T-helper 2 cell treated with Interferon-gamma antibody and Interleukin-4, amounts not matched to agents 5 μg/mL and 100 μg/mL, for 36 hours (primary cell): ENCODE data around the gene ADH1A.
"Not testable (repeated sequence)": the region's sequence is repeated elsewhere in the genome, so short reads cannot be mapped to it uniquely, and the experiment has no call there.

Source experiments
- DNase-seq: peaks from one replicate; pipeline ENCODE4 v3.0.0; 2021; ENCODE audit warnings: low spot score
- H3K27ac Mint-ChIP-seq: one replicate; pipeline ENCODE4 v1.8.0; 2021; ENCODE audit warnings: mild to moderate bottlenecking, mixed read lengths
- H3K27me3 Mint-ChIP-seq: one replicate; pipeline ENCODE4 v1.8.0; 2021; ENCODE audit warnings: low read depth, mixed read lengths
- H3K36me3 Mint-ChIP-seq: one replicate; pipeline ENCODE4 v1.8.0; 2021; ENCODE audit warnings: low read depth, mixed read lengths
- H3K4me1 Mint-ChIP-seq: one replicate; pipeline ENCODE4 v1.8.0; 2021; ENCODE audit warnings: low read depth, mixed read lengths
- H3K4me3 Mint-ChIP-seq: one replicate; pipeline ENCODE4 v1.8.0; 2022; ENCODE audit warnings: mild to moderate bottlenecking, moderate library complexity, mixed read lengths
- H3K9me3 Mint-ChIP-seq: one replicate; pipeline ENCODE4 v1.8.0; 2021; ENCODE audit warnings: mixed read lengths

Gene ADH1A

DNA sequence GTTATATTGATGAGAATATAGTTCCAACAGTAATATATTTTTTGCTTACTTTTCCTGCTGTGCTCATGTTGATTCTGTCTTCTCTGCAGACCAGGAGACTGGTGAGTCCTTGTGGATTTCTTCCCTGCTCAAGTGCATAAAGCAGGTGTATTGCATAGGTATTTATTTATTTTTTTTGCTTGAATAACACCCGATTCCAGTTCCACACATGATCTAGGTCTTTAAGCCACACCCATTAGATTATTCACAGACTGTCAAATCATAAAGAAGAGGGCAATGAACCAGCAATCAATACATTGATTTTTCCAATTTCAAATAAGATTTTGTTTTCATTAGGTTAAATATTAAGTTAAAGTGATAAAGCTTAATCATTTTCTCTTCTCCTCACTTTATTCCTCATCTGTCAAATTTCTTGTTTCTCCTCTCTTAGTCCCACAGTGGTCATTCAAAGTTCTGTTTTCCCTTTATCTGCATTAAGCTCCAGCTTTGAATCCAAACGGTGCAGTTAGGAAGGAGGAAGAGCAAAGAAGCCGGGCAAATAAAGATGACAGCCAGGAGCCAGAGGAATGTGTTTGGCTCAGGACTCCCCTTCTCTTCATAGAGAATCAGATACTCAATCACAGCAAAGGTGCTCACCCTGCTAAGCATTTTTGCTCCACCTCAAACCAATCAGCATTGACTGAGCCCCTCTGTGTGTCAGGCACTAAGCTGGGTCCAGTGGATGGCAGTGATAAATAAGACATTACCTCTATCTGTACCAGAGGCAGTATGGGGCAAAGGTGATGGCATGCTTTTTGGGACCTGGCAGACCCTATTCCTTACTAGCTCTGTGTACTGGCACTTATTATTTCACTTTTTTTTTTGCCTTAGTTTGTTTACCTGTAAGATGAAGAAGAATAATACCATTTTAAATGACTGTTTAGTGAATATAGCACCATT is at the start of gene ADH1A:
ADH1A (minus strand) TSS at position 138 of the 939 bp plus-strand sequence; CDS start at position 67, 71 bp downstream.
- H3K9me3 Mint-ChIP-seq: no peaks in the 10 kb centered on the region
- no peaks in the 10 kb centered on the region for H3K27me3 Mint-ChIP-seq
- H3K27ac Mint-ChIP-seq: no peak within 1 kb of the TSS
- no peaks in the 10 kb centered on the region for H3K4me1 Mint-ChIP-seq
- no peak for DNase-seq
- H3K4me3 Mint-ChIP-seq: no peak within 1 kb of the TSS
- no peaks in the 10 kb centered on the region for H3K36me3 Mint-ChIP-seq

DNA sequence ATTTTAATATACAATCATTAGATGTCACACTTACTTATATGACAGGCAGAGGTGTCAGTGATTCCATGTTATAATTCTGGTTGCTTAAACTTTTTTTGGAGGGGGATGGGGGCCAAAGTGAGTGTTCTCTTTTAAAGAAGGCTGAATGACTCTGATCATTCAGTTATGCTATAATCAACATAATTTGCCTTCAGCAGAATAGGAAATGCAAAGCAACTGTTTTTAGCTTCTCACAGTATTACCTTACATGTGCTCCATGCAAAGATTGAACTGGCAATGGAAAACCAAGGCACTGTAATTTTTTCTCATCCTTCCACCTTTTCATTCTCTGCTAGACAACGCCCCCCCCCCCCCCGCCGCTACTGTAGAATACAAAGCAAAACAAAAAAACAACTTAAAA is 48.4 kb upstream of the ADH1A start:
- Mint-ChIP-seq H3K36me3 (no peaks in the 10 kb centered on the region), H3K27ac (no peak overlapping the region), H3K4me3 (no peak overlapping the region), H3K9me3 (no peaks in the 10 kb centered on the region), H3K4me1 (no peaks in the 10 kb centered on the region), H3K27me3 (no peaks in the 10 kb centered on the region)
- DNase-seq: no peak

DNA sequence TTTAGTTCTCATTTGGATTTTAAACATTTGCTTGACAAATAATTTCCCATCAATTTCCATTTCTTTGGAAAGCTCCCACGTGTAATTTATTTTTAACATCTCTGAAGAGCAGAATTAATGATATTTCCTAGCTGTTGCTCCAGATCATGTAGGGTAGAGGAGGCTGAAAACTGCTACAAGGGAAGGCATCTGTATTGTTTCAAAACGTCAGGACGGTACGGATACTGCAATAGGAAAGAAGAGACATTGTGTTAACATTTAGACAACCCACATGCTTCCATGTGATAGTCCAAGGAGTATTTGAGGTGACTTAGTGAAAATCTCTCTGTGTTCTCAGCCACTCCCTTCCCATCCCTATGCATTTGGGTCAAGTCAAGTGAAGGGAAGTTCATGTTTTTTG is 45.8 kb upstream of the ADH1A start:
- no peak overlapping the region for H3K27ac Mint-ChIP-seq
- no peaks in the 10 kb centered on the region for H3K36me3 Mint-ChIP-seq
- no peaks in the 10 kb centered on the region for H3K9me3 Mint-ChIP-seq
- DNase-seq: no peak
- H3K27me3 Mint-ChIP-seq: no peaks in the 10 kb centered on the region
- no peak overlapping the region for H3K4me3 Mint-ChIP-seq
- no peaks in the 10 kb centered on the region for H3K4me1 Mint-ChIP-seq

DNA sequence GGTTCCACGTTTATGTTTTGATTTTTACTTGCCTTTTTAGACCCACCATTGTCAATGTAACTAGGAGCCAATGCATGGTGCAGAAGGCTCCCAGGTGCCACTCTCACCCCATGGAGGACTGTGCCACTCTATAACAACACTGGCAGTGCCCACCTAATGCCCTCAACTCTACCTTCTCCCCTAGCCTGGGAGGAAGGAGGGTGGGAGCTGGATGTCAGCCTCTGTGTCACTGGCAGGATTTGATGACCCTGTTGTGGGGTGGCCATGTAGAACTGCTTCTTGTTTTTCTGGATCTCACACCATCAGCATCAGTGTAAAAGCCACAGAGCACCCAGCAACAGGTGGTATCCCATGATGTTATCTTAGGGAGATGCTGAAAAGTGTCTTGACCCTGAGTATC is 44.1 kb upstream of the ADH1A start:
- Mint-ChIP-seq H3K4me1 (no peaks in the 10 kb centered on the region), H3K27me3 (no peaks in the 10 kb centered on the region)

DNA sequence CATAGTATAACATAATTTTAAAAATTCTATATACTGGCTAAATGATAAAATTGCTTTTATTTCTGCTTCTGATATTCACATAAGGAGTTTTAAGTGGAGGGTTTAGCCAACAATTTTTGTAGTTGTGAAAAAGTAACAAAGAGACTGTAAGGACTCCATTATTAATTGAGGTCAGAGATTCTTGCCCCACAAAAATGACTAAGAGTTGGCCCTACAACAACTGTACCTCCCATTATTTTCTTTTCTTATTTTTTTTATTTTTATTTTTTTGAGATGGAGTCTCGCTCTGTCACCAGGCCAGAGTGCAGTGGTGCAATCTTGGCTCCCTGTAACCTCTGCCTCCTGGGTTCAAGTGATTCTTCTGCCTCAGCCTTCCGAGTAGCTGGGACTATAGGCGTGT is 39.9 kb upstream of the ADH1A start:
- no peak overlapping the region for H3K27ac Mint-ChIP-seq
- H3K4me1 Mint-ChIP-seq: no peaks in the 10 kb centered on the region
- H3K36me3 Mint-ChIP-seq: no peaks in the 10 kb centered on the region
- no peak overlapping the region for H3K4me3 Mint-ChIP-seq
- H3K27me3 Mint-ChIP-seq: no peaks in the 10 kb centered on the region
- no peaks in the 10 kb centered on the region for H3K9me3 Mint-ChIP-seq
- no peak for DNase-seq

More for the DNA sequence above, 44.1 kb upstream of the ADH1A start:
- no peak for DNase-seq
- Mint-ChIP-seq H3K36me3 (no peaks in the 10 kb centered on the region), H3K27ac (no peak overlapping the region), H3K9me3 (no peaks in the 10 kb centered on the region), H3K4me3 (no peak overlapping the region)

DNA sequence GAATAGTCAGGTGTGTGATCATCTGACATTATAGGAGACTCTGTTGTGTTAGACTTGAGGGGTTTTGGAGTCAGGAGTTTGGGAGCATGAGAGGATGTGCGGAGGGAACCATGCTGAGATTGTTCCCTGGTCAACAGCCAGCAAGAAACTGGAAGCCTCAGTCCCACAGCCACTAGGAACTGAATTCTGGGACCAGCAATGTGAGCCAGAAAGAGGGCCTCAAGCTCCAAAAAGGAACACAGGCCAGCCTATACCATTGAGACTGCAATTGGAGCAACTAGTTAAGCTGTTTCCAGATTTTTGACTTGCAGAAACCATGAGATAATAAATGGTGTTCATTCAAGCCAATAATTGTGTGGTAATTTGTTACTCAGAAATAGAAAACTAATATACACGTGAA is 39.1 kb upstream of the ADH1A start:
- no peak overlapping the region for H3K4me3 Mint-ChIP-seq
- no peaks in the 10 kb centered on the region for H3K36me3 Mint-ChIP-seq
- H3K27ac Mint-ChIP-seq: no peak overlapping the region
- no peaks in the 10 kb centered on the region for H3K9me3 Mint-ChIP-seq
- H3K4me1 Mint-ChIP-seq: no peaks in the 10 kb centered on the region
- H3K27me3 Mint-ChIP-seq: no peaks in the 10 kb centered on the region
- DNase-seq: no peak

DNA sequence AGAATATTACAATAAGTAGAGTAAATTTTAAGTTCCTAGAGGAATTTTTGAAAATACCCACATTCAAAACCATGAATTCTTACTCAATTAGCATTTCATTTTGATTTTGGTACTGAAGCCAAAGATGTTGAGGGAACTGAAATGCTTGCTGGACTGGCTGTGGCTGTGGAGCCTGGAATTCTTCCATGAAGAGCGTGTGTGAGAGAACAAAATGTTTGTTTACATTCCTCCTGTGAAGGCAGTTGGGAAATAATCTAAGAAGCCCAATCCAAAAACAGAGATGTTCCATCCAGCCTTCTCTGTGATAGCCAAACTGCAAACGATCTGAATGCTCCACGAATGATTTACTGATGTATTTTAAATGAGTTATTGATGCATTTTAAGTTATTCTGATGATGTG is 34.2 kb upstream of the ADH1A start:
- Mint-ChIP-seq H3K9me3 (no peaks in the 10 kb centered on the region), H3K4me1 (no peaks in the 10 kb centered on the region), H3K27ac (no peak overlapping the region), H3K36me3 (no peaks in the 10 kb centered on the region), H3K27me3 (no peaks in the 10 kb centered on the region), H3K4me3 (no peak overlapping the region)
- DNase-seq: no peak

DNA sequence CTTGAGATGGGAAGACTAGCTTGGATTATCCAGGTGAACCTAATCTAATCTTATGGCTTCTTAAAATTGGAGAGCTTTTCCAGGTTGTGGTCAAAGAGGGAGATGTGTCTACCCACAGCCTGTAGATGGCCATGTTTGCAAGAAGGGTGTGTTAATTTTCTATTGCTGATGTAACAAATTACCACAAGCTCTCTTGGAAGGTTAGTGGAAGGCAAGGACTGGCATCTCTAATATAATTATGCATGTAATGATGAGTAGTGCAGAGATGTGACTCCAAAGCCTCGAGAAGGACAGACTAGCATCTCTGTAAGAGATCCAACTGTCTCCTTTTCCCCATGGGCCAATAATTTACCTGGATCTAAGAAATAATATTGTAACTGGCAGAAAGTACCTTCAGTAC is 33.6 kb upstream of the ADH1A start:
- no peaks in the 10 kb centered on the region for H3K36me3 Mint-ChIP-seq
- no peaks in the 10 kb centered on the region for H3K4me1 Mint-ChIP-seq
- DNase-seq: no peak
- H3K27ac Mint-ChIP-seq: no peak overlapping the region
- H3K9me3 Mint-ChIP-seq: no peaks in the 10 kb centered on the region
- H3K4me3 Mint-ChIP-seq: no peak overlapping the region
- H3K27me3 Mint-ChIP-seq: no peaks in the 10 kb centered on the region

DNA sequence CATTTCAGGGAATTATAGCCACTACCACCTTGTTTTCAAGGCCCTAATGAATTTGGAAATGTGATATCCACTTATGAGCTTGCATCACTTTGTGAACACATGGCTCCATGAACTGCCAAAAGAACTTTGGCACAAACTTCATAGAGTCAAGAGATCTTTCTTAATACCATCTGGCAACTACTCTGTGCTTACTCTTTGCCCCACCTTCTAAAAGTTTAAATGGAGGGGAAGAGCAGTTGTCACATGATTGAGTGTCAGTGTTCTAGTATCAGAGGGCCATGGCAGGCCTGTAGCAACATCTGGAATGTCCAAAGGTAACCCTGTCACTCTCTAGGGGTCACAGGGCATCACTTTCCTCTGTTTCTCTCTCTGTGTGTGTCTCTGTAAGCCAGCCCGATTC is 33.0 kb upstream of the ADH1A start:
- no peak for DNase-seq
- Mint-ChIP-seq H3K36me3 (no peaks in the 10 kb centered on the region), H3K27ac (no peak overlapping the region), H3K27me3 (no peaks in the 10 kb centered on the region), H3K4me1 (no peaks in the 10 kb centered on the region), H3K4me3 (no peak overlapping the region), H3K9me3 (no peaks in the 10 kb centered on the region)

DNA sequence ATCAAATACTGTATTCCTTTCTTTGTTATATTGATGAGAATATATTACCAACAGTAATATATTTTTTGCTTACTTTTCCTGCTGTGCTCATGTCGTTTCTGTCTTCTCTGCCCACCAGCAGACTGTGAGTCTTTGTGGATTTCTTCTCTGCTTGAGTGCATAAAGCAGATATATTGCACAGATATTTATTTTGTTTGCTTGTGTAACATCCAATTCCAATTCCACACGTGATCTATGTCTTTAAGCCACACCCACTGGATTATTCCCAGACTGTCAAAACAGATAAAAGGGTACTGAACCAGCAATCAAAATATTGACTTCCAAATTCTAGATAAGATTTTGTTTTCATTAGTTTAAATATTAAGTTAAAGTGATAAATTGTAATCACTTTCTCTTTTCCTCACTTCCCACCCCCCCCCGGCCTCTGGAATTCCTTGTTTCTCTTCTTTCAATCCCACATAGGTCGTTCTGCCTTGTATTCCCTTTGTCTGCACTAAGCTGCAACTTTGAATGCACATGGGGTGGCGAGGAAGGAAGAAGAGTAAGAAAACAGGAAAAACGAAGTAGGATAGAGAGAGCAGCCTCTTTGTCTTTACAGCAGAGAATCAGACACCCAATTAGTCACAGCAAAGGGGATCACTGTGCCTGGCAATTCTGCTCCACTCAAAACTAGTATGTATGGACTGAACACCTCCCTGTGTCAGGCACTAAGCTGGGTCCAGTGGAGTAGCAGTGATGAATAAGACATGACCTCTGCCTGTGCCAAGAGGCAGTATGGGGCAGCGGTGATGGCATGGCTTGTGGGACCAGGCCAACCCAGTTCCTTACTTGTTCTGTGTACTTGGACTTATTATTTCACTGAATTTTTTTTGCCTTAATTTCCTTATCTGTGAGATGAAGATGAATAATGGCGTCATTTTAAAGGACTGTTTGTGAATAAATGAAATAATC is 30.7 kb upstream of the ADH1A start, which contains the start of gene ADH1B:
ADH1B (minus strand) TSS at position 161 of the 951 bp plus-strand sequence; CDS start at position 91, 70 bp downstream.
- Mint-ChIP-seq H3K4me1 (no peaks in the 10 kb centered on the region), H3K9me3 (no peaks in the 10 kb centered on the region), H3K27me3 (no peaks in the 10 kb centered on the region), H3K27ac (no peak within 1 kb of the TSS), H3K36me3 (no peaks in the 10 kb centered on the region), H3K4me3 (no peak within 1 kb of the TSS)
- DNase-seq: no peak

DNA sequence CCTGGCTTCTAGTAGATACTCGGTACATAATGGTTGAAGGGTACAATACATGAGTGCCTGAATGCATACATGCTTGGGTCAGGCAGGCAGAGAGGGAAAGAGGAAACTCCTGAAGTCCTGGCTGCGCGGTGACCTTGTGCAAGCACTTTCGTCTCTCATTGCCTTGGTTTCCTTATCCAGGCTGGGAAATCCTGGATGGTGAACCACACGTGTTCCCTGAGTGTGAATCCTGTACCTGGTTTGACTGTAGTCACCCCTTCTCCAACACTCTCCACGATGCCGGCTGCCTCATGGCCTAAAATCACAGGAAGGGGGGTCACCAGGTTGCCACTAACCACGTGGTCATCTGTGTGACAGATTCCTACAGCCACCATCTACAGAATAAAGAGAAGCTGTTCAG is 27.0 kb upstream of the ADH1A start:
- not testable (repeated sequence) for H3K36me3 Mint-ChIP-seq, H3K4me3 Mint-ChIP-seq, H3K4me1 Mint-ChIP-seq, DNase-seq, H3K27ac Mint-ChIP-seq, H3K27me3 Mint-ChIP-seq, H3K9me3 Mint-ChIP-seq

DNA sequence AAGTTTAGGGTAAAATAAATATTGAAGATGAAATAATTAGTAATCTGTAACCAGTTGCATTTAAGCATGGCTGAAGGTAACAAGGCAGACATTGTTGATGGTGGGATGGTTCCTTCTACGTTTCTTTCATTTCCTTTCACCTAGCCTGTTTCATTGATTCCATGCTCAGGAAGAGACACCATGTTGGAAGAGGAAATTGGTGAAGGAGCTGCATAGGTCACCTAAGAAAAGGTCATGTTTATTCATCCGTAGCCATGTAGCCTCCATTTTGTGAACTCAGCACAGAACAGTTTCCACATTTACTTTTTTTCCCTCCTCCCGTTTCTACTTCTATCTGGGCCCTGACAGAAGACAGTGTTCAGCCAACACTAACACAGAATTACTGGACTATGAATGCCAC is 26.6 kb upstream of the ADH1A start:
- Mint-ChIP-seq H3K27me3 (no peaks in the 10 kb centered on the region), H3K4me1 (no peaks in the 10 kb centered on the region), H3K36me3 (no peaks in the 10 kb centered on the region), H3K27ac (no peak overlapping the region), H3K4me3 (no peak overlapping the region), H3K9me3 (no peaks in the 10 kb centered on the region)
- DNase-seq: no peak

DNA sequence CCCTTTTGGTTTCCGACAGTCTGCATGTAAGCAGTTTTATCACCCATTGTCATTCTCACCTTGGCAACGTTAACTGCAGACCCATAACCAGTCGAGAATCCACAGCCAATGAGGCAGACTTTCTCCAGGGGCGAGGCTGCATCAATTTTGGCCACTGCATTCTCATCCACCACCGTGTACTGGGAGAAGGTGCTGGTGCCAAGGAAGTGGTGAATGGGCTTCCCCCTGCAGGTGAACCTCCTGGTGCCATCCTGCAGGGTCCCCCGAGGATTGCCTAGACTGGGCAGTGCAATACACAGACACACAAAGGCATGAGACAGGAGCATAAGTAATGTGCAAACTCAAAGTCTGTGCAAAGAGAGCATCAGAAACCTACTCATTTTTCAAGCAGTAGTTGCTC is 25.1 kb upstream of the ADH1A start:
- H3K4me3 Mint-ChIP-seq: no peak overlapping the region

DNA sequence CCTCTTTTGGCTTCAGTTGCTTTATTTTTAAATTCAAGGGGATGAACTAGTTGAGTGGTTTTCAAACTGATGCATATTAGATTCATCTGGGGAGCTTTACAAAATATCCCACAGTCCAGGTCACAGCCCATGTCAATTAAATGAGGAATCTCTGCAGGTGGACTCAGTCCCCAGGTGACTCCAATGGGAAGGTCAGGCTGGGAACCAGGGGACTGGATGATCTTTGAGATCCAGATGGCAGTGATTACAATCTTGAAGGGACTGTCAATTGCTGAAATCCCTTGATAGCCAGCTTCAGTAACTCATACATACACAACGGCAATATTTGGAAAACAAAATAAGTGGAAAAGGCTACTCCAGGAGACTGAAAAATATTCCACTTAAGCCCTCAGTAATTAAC is 23.4 kb upstream of the ADH1A start:
- Mint-ChIP-seq H3K27ac (no peak overlapping the region), H3K4me1 (no peaks in the 10 kb centered on the region)

More for the DNA sequence above, 25.1 kb upstream of the ADH1A start:
- Mint-ChIP-seq H3K4me1 (no peaks in the 10 kb centered on the region), H3K27me3 (no peaks in the 10 kb centered on the region), H3K36me3 (no peaks in the 10 kb centered on the region), H3K9me3 (no peaks in the 10 kb centered on the region), H3K27ac (no peak overlapping the region)
- DNase-seq: no peak

More for the DNA sequence above, 23.4 kb upstream of the ADH1A start:
- Mint-ChIP-seq H3K9me3 (no peaks in the 10 kb centered on the region), H3K4me3 (no peak overlapping the region), H3K36me3 (no peaks in the 10 kb centered on the region), H3K27me3 (no peaks in the 10 kb centered on the region)
- no peak for DNase-seq
